ENCODE data around the gene DTNB.
A peak's percentile ranks its signal among the peaks of the same experiment; 100 is the strongest.
"Not testable (repeated sequence)": the region's sequence is repeated elsewhere in the genome, so short reads cannot be mapped to it uniquely, and the experiment has no call there.

DTNB gene

GRCh38 chr2:25535411-25536289 is 137.7 kb downstream of the DTNB start:
- not testable (repeated sequence) for DNase-seq

DNA sequence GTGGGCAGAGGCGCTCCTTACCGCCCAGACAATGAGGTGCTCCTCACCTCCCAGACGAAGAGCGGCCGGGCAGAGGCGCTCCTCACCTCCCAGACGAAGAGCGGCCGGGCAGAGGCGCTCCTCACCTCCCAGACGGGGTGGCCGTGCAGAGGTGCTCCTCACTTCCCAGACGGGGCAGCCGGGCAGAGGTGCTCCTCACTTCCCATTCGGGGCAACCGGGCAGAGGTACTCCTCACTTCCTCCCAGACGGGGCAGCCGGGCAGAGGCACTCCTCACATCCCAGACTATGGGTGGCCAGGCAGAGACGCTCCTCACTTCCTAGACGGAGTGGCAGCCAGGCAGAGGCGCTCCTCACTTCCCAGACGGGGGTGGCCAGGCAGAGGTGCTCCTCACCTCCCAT is 138.4 kb downstream of the DTNB start:
- DNase-seq: not testable (repeated sequence)

DNA sequence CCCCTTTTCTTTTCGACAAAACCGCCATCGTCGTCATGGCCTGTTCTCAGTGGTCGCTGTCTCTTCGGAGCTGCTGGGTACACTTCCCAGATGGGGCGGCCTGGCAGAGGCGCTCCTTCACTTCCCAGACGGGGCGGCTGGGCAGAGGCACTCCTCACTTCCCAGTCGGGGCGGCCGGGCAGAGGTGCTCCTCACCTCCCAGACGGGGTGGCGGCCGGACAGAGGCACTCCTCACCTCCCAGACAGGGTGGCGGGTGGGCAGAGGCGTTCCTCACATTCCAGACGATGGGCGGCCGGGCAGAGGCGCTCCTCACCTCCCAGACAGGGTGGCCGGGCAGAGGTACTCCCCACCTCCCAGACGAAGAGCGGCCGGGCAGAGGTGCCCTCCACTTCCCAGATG is 138.9 kb downstream of the DTNB start:
- no peak for DNase-seq

DNA sequence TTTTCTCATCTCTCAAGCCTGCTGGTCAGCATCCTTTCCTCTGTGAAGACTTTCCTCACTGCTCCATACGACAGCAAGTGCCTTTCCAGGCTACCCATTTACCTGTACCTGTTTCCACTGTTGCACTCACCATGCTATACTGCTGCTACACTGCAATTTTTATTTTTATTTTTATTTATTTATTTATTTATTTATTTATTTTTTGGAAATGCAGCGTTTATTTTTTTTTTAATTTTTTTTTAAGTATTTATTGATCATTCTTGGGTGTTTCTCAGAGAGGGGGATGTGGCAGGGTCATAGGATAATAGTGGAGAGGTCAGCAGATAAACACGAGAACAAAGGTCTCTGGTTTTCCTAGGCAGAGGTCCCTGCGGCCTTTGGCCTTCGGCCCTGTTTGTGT is 139.6 kb downstream of the DTNB start:
- not testable (repeated sequence) for DNase-seq

DNA sequence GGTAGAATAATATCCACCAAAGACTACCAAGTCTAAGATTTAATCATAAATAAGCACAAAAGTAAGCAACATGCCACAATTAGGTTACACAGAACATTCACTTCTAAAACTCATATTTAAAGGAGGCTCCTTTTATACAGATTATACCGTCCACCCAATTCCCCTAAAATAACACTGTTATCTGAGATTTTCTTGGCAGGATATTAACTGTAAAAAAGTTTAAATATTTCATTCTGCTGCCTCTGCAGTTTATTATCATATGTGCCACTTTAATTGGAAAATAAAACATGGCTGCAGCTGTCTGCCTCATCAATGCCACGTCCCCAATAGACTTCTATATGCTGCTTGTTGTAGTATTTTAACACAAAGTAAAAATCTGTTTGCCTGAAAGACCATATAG is 140.9 kb downstream of the DTNB start:
- DNase-seq: no peak

DNA sequence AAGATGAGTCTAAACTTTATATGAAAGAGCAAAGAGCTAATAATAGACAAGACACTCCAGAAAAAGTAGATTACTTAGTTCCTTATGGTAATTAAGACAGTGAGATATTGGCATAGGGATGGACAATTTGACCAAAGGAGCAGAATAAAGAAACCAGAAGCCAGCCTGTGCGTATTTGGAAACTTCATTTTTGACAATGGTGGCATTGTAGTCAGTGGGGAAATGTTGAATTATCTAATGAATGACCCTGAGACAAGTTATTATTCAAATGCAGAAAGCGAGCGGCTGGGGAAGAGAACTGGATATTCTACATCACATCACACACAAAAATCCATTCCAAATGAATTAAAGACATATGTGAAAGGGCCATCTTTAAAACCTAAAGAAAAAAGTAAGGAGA is 144.3 kb downstream of the DTNB start:
- no peak for DNase-seq

- DNase-seq: no peak
Observed at GRCh38 chr2:25528173-25528572, 145.2 kb downstream of the DTNB start.

GRCh38 chr2:25524507-25524906 is 148.9 kb downstream of the DTNB start:
- DNase-seq: no peak

DNA sequence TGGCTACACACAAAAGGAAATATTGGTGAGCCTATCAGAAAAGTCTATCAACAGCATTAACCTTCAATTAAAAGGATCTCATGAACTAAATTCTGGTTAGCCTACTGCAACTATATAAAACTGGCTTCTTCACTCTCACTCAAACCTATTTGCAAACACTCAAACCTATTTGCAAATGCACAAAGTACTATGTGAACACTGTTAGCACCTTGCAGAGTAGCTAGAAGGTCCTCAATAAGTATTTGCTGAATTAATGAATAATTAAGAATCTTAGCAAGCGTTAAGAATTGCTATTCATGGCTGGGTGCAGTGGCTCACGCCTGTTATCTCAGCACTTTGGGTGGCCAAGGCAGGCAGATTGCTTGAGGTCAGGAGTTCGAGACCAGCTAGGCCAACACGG is 150.3 kb downstream of the DTNB start:
- DNase-seq: no peak

GRCh38 chr2:25521665-25522387 is 151.6 kb downstream of the DTNB start:
- DNase-seq: peak; percentile 45

- no peak for DNase-seq
Observed at GRCh38 chr2:25521126-25521525, 152.3 kb downstream of the DTNB start.

DNA sequence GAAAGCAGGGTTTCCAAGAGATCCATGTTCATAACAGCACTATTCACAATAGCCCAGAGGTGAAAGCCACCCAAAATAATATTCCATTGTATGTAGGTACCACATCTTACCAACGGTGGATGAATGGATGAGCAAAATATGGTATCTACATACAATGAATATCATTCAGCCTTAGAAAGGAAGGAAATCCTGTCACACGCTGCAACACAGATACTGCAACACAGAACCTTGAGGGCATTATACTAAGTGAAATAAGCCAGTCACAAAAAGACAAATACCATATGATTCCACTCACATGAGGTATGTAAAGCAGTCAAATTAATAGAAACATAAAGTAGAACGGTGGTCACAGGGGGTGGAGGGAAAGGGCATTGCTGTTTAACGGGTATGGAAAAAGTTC is 155.7 kb downstream of the DTNB start:
- no peak for DNase-seq

- DNase-seq: no peak
Observed at GRCh38 chr2:25514043-25514637, 159.2 kb downstream of the DTNB start.

- DNase-seq: no peak
Observed at GRCh38 chr2:25512707-25513106, 160.7 kb downstream of the DTNB start.

- no peak for DNase-seq
Observed at GRCh38 chr2:25506226-25506625, 167.2 kb downstream of the DTNB start.

GRCh38 chr2:25505622-25506021 is 167.8 kb downstream of the DTNB start:
- no peak for DNase-seq

GRCh38 chr2:25505182-25505581 is 168.2 kb downstream of the DTNB start:
- DNase-seq: no peak

DNA sequence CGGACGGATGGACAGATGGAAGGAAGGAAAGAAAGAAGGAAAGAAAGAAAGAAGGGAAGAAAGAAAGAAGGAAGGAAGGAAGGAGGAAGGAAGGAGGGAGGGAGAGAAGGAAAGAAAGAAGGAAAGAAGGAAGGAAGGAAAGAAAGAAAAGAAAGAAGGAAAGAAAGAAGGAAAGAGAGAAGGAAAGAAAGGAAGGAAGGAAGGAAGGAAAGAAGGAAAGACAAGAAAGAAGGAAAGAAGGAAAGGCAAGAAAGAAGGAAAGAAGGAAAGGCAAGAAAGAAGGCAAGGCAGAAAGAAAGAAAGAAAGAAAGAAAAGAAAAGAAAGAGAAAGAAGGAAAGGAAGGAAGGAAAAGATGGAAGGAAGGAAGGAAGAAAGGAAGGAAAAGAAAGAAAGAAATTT is 169.1 kb downstream of the DTNB start:
- no peak for DNase-seq

DNA sequence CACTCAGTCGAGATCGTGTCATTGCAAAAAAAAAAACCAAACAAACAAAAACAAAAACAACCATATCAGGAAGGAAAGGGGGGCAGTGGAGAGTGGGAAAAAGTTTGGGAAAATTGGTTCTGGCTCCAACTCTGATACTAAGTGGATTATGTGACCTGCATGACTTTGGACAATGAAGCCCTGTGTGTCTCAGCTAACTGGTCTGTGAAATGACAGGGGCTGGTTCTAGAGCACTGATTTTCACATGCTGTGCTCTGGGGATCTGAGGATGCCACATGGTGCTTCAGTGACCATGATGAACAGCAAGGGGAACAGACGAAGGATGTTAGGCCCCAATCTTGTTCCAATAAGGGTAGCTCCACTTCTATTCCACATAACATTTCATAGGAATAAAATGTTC is 174.2 kb downstream of the DTNB start:
- DNase-seq: no peak

GRCh38 chr2:25497918-25498407 is 175.4 kb downstream of the DTNB start:
- no peak for DNase-seq

DNA sequence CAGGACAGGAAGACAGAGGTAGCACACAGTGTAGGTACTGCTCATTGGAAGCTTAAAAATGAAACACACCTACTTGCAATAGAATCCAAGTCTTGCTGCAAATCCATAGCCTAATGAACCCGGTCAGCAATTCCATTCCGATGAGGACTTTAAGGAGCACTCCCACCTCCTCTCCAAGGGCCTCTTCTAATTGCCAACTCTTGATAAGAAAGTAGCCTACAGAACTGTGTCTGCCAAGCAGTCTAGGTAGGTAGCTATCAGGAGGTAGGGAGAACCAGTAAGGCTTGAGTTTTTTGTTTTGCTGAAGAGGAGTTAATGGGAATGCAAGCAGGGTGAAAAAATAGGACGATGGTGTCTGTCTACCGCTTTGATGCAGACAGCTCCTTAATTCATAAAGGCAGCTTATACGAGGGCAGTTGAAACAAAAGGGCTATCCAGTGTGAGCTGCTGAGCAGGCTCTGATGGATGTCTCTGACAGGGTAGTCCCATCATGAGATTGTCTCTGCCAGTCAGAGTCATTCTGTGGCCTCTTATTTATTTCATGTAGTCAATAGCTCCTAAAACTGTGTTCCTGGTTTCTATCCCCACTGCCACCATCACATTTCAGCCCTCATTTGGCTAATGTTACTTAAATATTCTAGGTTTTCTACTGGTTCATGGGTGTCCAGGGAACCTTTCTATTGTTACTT is 176.0 kb downstream of the DTNB start:
- DNase-seq: no peak

DNA sequence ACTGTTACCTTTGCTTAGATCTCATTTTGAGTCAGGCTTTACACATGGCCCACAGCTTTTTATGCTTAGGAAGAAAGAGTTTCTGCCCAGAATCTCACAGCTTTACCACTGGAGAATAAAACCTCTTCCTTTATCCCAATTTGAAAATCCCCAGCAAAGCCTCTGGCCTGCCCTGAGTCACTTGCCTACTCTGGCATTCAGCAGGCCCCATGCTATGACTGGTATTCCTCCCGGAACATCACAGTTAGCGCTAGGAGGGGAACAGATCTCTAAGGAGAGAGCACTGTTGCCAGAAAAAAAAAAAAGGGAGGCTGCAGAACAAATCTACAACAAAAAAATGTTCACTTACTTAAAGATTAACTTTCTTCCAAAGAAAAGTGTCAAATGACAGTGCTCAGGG is 178.8 kb downstream of the DTNB start:
- DNase-seq: no peak

DNA sequence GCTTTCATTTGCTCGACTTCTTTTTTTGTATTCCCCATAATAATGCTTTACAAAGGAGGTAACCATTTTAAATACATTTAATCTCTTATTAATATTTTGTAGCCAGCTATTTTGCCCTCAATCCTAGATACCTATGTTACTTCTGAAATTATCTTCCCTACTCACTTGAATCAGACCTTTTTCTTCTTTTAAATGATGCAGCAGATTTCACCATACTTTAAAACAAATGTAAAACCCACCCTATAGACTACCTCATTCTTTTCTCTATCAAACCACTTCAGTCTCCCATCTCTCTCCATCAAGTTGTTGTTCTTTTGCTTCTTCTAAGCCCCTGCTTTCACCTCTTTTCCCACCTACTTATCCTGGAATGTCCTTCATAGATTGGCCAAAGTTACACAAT is 180.2 kb downstream of the DTNB start:
- no peak for DNase-seq
